CD4-positive, CD25-positive, alpha-beta regulatory T cell (primary cell): ENCODE results near the gene KRTAP19-4. TPM values are rescaled to one million over a fixed set of nuclear protein-coding genes. Genes with fewer than 3 reads are reported as not detected.

Source experiments
- ATAC-seq, 2 donors: fragments of 150-1000 bp; cut with Tn5 transposase; one replicate each; pipeline ENCODE4 v1.10.0; 2021; ENCODE audit warnings: low read depth in 2 of 2, moderate number of reproducible peaks in 2 of 2, moderate library complexity in 1 of 2
- DNase-seq, 3 donors: peaks; one replicate each; pipeline versions ENCODE4 v3.0.0 to v3.0.0-alpha.2; 2012 to 2022; ENCODE audit warnings: mixed read lengths in 1 of 3
- H3K27ac ChIP-seq: one replicate; pipeline ENCODE4 v1.7.0; 2013; ENCODE audit warnings: mild to moderate bottlenecking, low read length; ENCODE audit not compliant: insufficient read depth, poor library complexity, severe bottlenecking
- H3K27me3 ChIP-seq: one replicate; pipeline ENCODE4 v1.7.0; 2013; ENCODE audit warnings: low read length; ENCODE audit not compliant: control insufficient read depth, insufficient read depth
- H3K36me3 ChIP-seq: one replicate; pipeline ENCODE4 v1.7.0; 2013; ENCODE audit warnings: mild to moderate bottlenecking, low read length, moderate library complexity; ENCODE audit not compliant: control insufficient read depth, insufficient read depth
- H3K4me1 ChIP-seq: 2 replicates; pipeline ENCODE4 v1.7.0; 2013; ENCODE audit warnings: mild to moderate bottlenecking, low read length; ENCODE audit not compliant: insufficient read depth, control insufficient read depth, poor library complexity, severe bottlenecking
- H3K4me3 ChIP-seq: one replicate; pipeline ENCODE4 v1.7.0; 2013; ENCODE audit warnings: low read depth, mild to moderate bottlenecking, low read length, moderate library complexity
- H3K9me3 ChIP-seq, 2 experiments: 1 replicate in 1 of 2; 2 replicates in 1 of 2; pipeline ENCODE4 v1.7.0; 2013; ENCODE audit warnings: low read length in 2 of 2, mild to moderate bottlenecking in 1 of 2, moderate library complexity in 1 of 2; ENCODE audit not compliant: control insufficient read depth in 2 of 2
- H3K27ac Mint-ChIP-seq, 3 donors: one replicate each; pipeline ENCODE4 v1.8.0; 2020 to 2022; ENCODE audit warnings: mild to moderate bottlenecking in 3 of 3, mixed read lengths in 3 of 3, moderate library complexity in 2 of 3
- H3K27me3 Mint-ChIP-seq: one replicate; pipeline ENCODE4 v1.8.0; 2022; ENCODE audit warnings: mild to moderate bottlenecking, mixed read lengths
- H3K36me3 Mint-ChIP-seq: one replicate; pipeline ENCODE4 v1.8.0; 2020; ENCODE audit warnings: mixed read lengths
- H3K4me1 Mint-ChIP-seq, 4 donors: one replicate each; pipeline ENCODE4 v1.8.0; 2020 to 2022; ENCODE audit warnings: mixed read lengths in 4 of 4, mild to moderate bottlenecking in 1 of 4
- H3K4me3 Mint-ChIP-seq, 4 donors: one replicate each; pipeline ENCODE4 v1.8.0; 2020 to 2022; ENCODE audit warnings: mild to moderate bottlenecking in 4 of 4, mixed read lengths in 4 of 4, moderate library complexity in 3 of 4
- H3K9me3 Mint-ChIP-seq, 7 donors: one replicate each; pipeline ENCODE4 v1.8.0; 2020 to 2022; ENCODE audit warnings: mixed read lengths in 7 of 7, mild to moderate bottlenecking in 3 of 7, moderate library complexity in 2 of 7
- polyA plus RNA-seq, 4 donors: library from polyadenylated mRNA; unstranded; fragments of 300-500 nt; fragmentation: Illumina TruSeq; gene quantifications; one replicate each; pipeline ENCODE4 v1.2.3, GENCODE V29; 2021
- total RNA-seq: library from RNA; stranded (reverse); gene quantifications from one replicate; pipeline ENCODE4 v1.2.3, GENCODE V29; 2022

Gene KRTAP19-4
- total and polyA plus RNA-seq, 5 donors from 2014 or later: not detected

GRCh38 chr21:30486180-30486579 lies 10.8 kb downstream of the KRTAP19-4 start:
- no peak overlapping the region for H3K4me3 Mint-ChIP-seq

GRCh38 chr21:30482130-30482529 lies 14.8 kb downstream of the KRTAP19-4 start:
- Mint-ChIP-seq H3K4me1 (no peaks in the 10 kb centered on the region), H3K27ac (peak overlapping the region in 1 of 3 donors; percentile 11), H3K9me3 (peaks cover 0 to 16% (median 4%) of the 10 kb centered on the region in 7 donors), H3K27me3 (no peaks in the 10 kb centered on the region), H3K36me3 (no peaks in the 10 kb centered on the region), H3K4me3 (no peak overlapping the region)
- DNase-seq (no peak), ATAC-seq (no peak)
- Histone ChIP-seq H3K4me1 (no peaks in the 10 kb centered on the region), H3K4me3 (no peak overlapping the region), H3K27ac (no peak overlapping the region), H3K27me3 (no peaks in the 10 kb centered on the region), H3K36me3 (no peaks in the 10 kb centered on the region), H3K9me3 (peaks cover 0 to 6% of the 10 kb centered on the region in 2 experiments)

More at GRCh38 chr21:30486180-30486579, 10.8 kb downstream of the KRTAP19-4 start:
- Mint-ChIP-seq H3K27ac (no peak overlapping the region), H3K27me3 (no peaks in the 10 kb centered on the region), H3K36me3 (no peaks in the 10 kb centered on the region), H3K9me3 (peaks cover 0 to 18% (median under 1%) of the 10 kb centered on the region in 7 donors), H3K4me1 (no peaks in the 10 kb centered on the region)
- ATAC-seq (no peak), DNase-seq (no peak)
- no peak overlapping the region for H3K4me3 ChIP-seq
- H3K9me3 ChIP-seq: peaks cover 0 to 6% of the 10 kb centered on the region in 2 experiments
- no peaks in the 10 kb centered on the region for H3K27me3 ChIP-seq
- H3K36me3 ChIP-seq: no peaks in the 10 kb centered on the region
- H3K27ac ChIP-seq: no peak overlapping the region
- no peaks in the 10 kb centered on the region for H3K4me1 ChIP-seq

- H3K4me3 ChIP-seq: no peak within 1 kb of the TSS
- no peaks in the 10 kb centered on the region for H3K36me3 Mint-ChIP-seq
Measured at GRCh38 chr21:30480145-30480544, 16.8 kb downstream of the KRTAP19-4 start, which contains the start of gene KRTAP19-1. Gene KRTAP19-1, minus strand, starts transcription at chr21:30480367. Its CDS starts 50 bp downstream, at chr21:30480317.

DNA sequence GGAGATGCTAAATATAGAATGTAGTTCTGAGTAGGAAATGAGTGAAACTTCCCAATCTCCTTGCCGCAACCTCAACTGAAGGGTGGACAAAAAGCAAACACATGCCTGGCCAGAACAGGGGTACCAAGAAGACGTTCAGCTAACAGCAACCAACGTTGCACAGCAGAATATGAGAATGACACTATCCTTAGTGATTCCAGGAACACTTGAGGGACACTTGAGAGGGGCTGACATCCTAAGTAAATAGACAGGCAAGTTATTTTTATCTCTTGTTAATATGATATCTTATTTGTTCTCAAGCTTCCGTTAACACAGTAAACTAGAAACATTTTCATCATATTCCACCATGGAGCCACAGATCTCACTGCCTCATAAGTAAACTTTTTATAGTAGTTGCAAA lies 17.7 kb downstream of the KRTAP19-4 start:
- peaks cover 4% of the 10 kb centered on the region for H3K27me3 Mint-ChIP-seq
- H3K4me3 Mint-ChIP-seq: no peak overlapping the region
- no peaks in the 10 kb centered on the region for H3K4me1 Mint-ChIP-seq
- Histone ChIP-seq H3K27me3 (no peaks in the 10 kb centered on the region), H3K4me1 (no peaks in the 10 kb centered on the region), H3K27ac (no peak overlapping the region), H3K9me3 (no peaks in the 10 kb centered on the region), H3K4me3 (no peak overlapping the region), H3K36me3 (no peaks in the 10 kb centered on the region)
- DNase-seq (no peak), ATAC-seq (no peak)
- peaks cover 0 to 4% (median 0%) of the 10 kb centered on the region in 7 donors for H3K9me3 Mint-ChIP-seq
- H3K27ac Mint-ChIP-seq: no peak overlapping the region
- no peaks in the 10 kb centered on the region for H3K36me3 Mint-ChIP-seq

More at GRCh38 chr21:30480145-30480544, 16.8 kb downstream of the KRTAP19-4 start, which contains the start of gene KRTAP19-1:
- Mint-ChIP-seq H3K9me3 (peaks cover 0 to 4% (median 2%) of the 10 kb centered on the region in 7 donors), H3K27me3 (no peaks in the 10 kb centered on the region), H3K4me3 (no peak within 1 kb of the TSS), H3K27ac (no peak within 1 kb of the TSS), H3K4me1 (no peaks in the 10 kb centered on the region)
- Histone ChIP-seq H3K27me3 (no peaks in the 10 kb centered on the region), H3K4me1 (no peaks in the 10 kb centered on the region), H3K36me3 (no peaks in the 10 kb centered on the region), H3K9me3 (no peaks in the 10 kb centered on the region), H3K27ac (no peak within 1 kb of the TSS)
- DNase-seq: no peak
- no peak for ATAC-seq

DNA sequence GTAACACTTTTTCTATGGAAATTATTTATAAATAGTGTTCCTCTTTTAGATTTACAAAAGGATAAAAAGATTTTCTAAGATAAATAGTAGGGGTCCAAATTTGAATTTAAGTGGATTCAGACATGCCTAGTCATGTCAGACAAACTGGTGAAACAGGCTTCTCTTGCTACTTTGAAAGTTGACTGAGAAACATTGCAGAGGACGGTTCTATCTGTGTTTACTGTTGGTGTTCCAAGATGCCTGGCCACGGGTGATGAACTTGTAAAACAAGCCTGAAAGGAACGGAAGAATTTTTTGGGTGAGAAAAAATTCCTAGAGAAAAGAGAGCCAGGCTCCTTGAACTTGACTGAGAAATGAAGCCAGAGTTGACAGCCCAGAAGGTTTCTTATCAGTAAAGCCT lies 19.0 kb downstream of the KRTAP19-4 start:
- DNase-seq: no peak
- H3K9me3 ChIP-seq: no peaks in the 10 kb centered on the region
- Mint-ChIP-seq H3K9me3 (peaks cover 0 to 4% (median 0%) of the 10 kb centered on the region in 7 donors), H3K4me3 (no peak overlapping the region), H3K27me3 (peaks cover 4% of the 10 kb centered on the region), H3K4me1 (no peaks in the 10 kb centered on the region), H3K27ac (no peak overlapping the region), H3K36me3 (no peaks in the 10 kb centered on the region)
- ATAC-seq: no peak
- no peak overlapping the region for H3K4me3 ChIP-seq
- H3K36me3 ChIP-seq: no peaks in the 10 kb centered on the region
- no peak overlapping the region for H3K27ac ChIP-seq
- H3K27me3 ChIP-seq: no peaks in the 10 kb centered on the region
- H3K4me1 ChIP-seq: no peaks in the 10 kb centered on the region

DNA sequence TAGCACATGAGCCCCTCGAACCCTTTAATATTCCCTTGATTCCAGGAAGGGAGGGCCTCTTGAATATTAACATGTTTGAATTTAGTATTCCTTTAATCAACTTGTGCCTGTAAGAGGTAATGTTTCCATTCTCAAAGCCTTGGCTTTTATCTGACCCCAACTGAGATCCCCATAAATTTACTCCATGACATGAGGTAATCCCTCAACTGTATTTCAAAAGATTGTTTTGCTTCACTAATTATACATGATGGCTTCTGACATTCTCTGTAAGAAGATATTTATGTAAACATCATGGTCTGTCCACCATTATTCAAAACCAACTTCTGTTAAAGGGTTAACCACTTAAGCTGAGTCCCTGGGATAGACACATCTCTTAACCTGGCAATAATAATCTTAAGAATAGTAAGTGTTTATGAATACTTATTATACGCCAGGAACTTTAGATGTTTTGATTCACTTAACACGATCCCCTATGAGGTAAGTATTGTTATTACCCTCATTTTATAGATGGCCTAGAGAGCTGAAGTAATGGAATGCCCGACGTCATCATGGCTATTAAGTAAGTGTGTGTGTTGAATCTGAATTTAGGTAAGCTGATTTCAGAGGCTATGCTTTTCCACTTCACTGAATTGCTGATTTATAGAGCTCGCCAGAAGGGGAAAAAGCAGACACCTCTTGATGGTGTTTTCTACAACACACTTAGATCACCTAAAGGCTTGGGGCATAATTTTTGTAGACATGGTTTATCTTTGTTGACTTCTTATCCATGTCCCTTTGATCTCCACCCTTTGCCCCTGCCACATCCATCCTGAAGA lies 27.9 kb downstream of the KRTAP19-4 start:
- H3K36me3 Mint-ChIP-seq: no peaks in the 10 kb centered on the region
- DNase-seq (no peak), ATAC-seq (no peak)
- no peaks in the 10 kb centered on the region for H3K4me1 Mint-ChIP-seq
- no peak overlapping the region for H3K4me3 Mint-ChIP-seq
- H3K27me3 Mint-ChIP-seq: no peaks in the 10 kb centered on the region
- no peaks in the 10 kb centered on the region for H3K36me3 ChIP-seq
- H3K27ac Mint-ChIP-seq: no peak overlapping the region
- no peaks in the 10 kb centered on the region for H3K4me1 ChIP-seq
- H3K9me3 Mint-ChIP-seq: peaks cover 0 to 3% (median 0%) of the 10 kb centered on the region in 7 donors
- H3K9me3 ChIP-seq: no peaks in the 10 kb centered on the region
- no peak overlapping the region for H3K4me3 ChIP-seq
- no peaks in the 10 kb centered on the region for H3K27me3 ChIP-seq
- no peak overlapping the region for H3K27ac ChIP-seq

DNA sequence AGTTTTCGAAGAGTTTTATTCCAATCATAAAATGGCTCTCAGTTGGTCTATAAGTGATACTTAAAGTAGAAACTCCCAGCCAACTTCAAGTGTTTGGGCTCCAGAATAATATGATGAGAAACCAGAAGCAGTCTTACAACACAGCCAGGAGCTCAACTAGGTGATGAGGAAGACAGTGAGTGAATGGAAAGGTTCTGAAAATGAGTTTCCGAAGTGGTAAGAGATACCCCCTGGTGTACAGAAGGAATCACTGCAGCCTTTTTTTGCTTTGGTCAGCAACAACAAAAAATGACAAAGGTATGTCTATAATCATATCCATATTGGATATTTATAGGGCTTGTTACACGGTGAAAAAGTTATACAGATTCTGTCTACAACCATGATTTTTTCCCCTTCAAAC lies 33.3 kb downstream of the KRTAP19-4 start:
- ATAC-seq (no peak), DNase-seq (peak in 1 of 3 donors; percentile 2)
- Mint-ChIP-seq H3K4me1 (no peaks in the 10 kb centered on the region), H3K4me3 (no peak overlapping the region), H3K27ac (no peak overlapping the region), H3K27me3 (no peaks in the 10 kb centered on the region), H3K36me3 (no peaks in the 10 kb centered on the region), H3K9me3 (peaks cover 0 to 3% (median 0%) of the 10 kb centered on the region in 7 donors)
- H3K9me3 ChIP-seq: no peaks in the 10 kb centered on the region
- no peaks in the 10 kb centered on the region for H3K4me1 ChIP-seq
- no peaks in the 10 kb centered on the region for H3K36me3 ChIP-seq
- no peak overlapping the region for H3K27ac ChIP-seq
- H3K27me3 ChIP-seq: no peaks in the 10 kb centered on the region
- no peak overlapping the region for H3K4me3 ChIP-seq

- Histone ChIP-seq H3K27me3 (no peaks in the 10 kb centered on the region), H3K4me1 (no peaks in the 10 kb centered on the region), H3K4me3 (no peak overlapping the region), H3K27ac (no peak overlapping the region), H3K9me3 (no peaks in the 10 kb centered on the region), H3K36me3 (no peaks in the 10 kb centered on the region)
- H3K4me3 Mint-ChIP-seq: no peak overlapping the region
- no peaks in the 10 kb centered on the region for H3K36me3 Mint-ChIP-seq
- no peaks in the 10 kb centered on the region for H3K27me3 Mint-ChIP-seq
- H3K9me3 Mint-ChIP-seq: peaks cover 0 to 4% (median 0%) of the 10 kb centered on the region in 7 donors
- H3K4me1 Mint-ChIP-seq: no peaks in the 10 kb centered on the region
- no peak for DNase-seq
- no peak overlapping the region for H3K27ac Mint-ChIP-seq
- ATAC-seq: no peak
Measured at GRCh38 chr21:30448514-30448913, 48.5 kb downstream of the KRTAP19-4 start.
